Erythroblast (primary cell): Measurements from ENCODE around the gene RTL10.

Source experiments
- GATA1 ChIP-seq: IDR thresholded peaks from 2 replicates; pipeline ENCODE4 v1.6.1; 2011; ENCODE audit warnings: low read depth, mild to moderate bottlenecking, control low read depth, low read length, moderate library complexity
- POLR2A ChIP-seq: IDR thresholded peaks from 2 replicates; pipeline ENCODE4 v1.6.1; 2011; ENCODE audit warnings: mild to moderate bottlenecking, low read length

- no peak for TF ChIP-seq POLR2A
- no peak for TF ChIP-seq GATA1
These were observed 43.5 kb upstream of the RTL10 start for GRCh38 chr22:19898145-19898544.
